K562 (cell line): ENCODE measurements around the gene TMEM63A. TPM values are rescaled to one million over a fixed set of nuclear protein-coding genes. Genes with fewer than 3 reads are reported as not detected.

Experiments used
- ATAC-seq: fragments of 200-7000 bp; cut with Tn5 transposase; 3 replicates; pipeline ENCODE4 v1.9.1; 2020; ENCODE audit warnings: moderate library complexity
- BruUV-seq: library from RNA; stranded (reverse); fragments of 400-500 nt; replicated peaks from 2 replicates; lab custom pipeline; 2021; lab: Mats Ljungman, UMichigan
- CTCF ChIA-PET: fragments of 300-600 bp; formaldehyde crosslinking; extraction: SDS; loops from one replicate; lab custom pipeline; 2021; ENCODE audit warnings: low intra/inter-chr PET ratio; lab: Yijun Ruan, JAX
- POLR2A ChIA-PET: fragments of 300-600, 350-650 bp; sonication (Branson Sonifier 250); formaldehyde crosslinking; extraction: SDS; loops from one replicate; lab custom pipeline; 2021; ENCODE audit warnings: antibody characterized with exemption, inconsistent platforms; lab: Yijun Ruan, JAX
- DNase-seq, 4 experiments: peaks; one replicate each; pipeline versions ENCODE4 v3.0.0 to v3.0.0-alpha.2; 2011 to 2018; ENCODE audit warnings: low spot score in 3 of 4, mixed read lengths in 3 of 4; ENCODE audit errors: extremely low read depth in 1 of 4
- FAIRE-seq: peaks from 2 replicates; lab custom pipeline; 2011; peaks lifted over from hg19 to GRCh38; lab: Jason Lieb, UNC
- H2AFZ ChIP-seq: 2 replicates; pipeline ENCODE4 v1.6.0; 2011; ENCODE audit warnings: low read depth, low read length, control low read depth, inconsistent platforms
- H3K27ac ChIP-seq: fragments of 200-600 bp; 3 replicates; pipeline ENCODE4 v1.8.0; 2011; ENCODE audit warnings: low read depth, mild to moderate bottlenecking, control low read depth, inconsistent platforms, low read length, moderate library complexity, mixed read lengths; ENCODE audit errors: extremely low read depth
- H3K27me3 ChIP-seq, 2 experiments: fragments of 300-600 bp in 1 of 2; 2 replicates in 1 of 2; 3 replicates in 1 of 2; pipeline versions ENCODE4 v1.6.0 to v1.8.0; 2011; ENCODE audit warnings: inconsistent platforms in 2 of 2, low read length in 2 of 2, mild to moderate bottlenecking in 1 of 2, mixed read lengths in 1 of 2, moderate library complexity in 1 of 2; ENCODE audit not compliant: control insufficient read depth in 2 of 2, insufficient read depth in 2 of 2
- H3K36me3 ChIP-seq: fragments of 300-600 bp; 3 replicates; pipeline ENCODE4 v1.8.0; 2011; ENCODE audit warnings: mild to moderate bottlenecking, low read length, inconsistent platforms; ENCODE audit not compliant: control insufficient read depth, insufficient read depth
- H3K4me1 ChIP-seq, 2 experiments: fragments of 200-600 bp in 1 of 2; replicated peaks in 1 of 2; 2 replicates in 1 of 2; 3 replicates in 1 of 2; pipeline versions ENCODE4 v1.5.1 to v1.8.0; 2011; ENCODE audit warnings: inconsistent platforms in 2 of 2, low read length in 2 of 2, mild to moderate bottlenecking in 1 of 2, mixed read lengths in 1 of 2, moderate library complexity in 1 of 2; ENCODE audit not compliant: control insufficient read depth in 2 of 2, insufficient read depth in 2 of 2
- H3K4me2 ChIP-seq: 2 replicates; pipeline ENCODE4 v1.6.1; 2011; ENCODE audit warnings: low read length, control low read depth, inconsistent platforms, mixed read lengths; ENCODE audit not compliant: insufficient read depth
- H3K4me3 ChIP-seq: fragments of 200-600 bp; sonication (generic), shearing (Covaris generic); 2 replicates; pipeline ENCODE4 v1.5.1; 2016; ENCODE audit warnings: control low read depth, inconsistent platforms
- H3K79me2 ChIP-seq: fragments of 200-600 bp; 3 replicates; pipeline ENCODE4 v1.8.0; 2011; ENCODE audit warnings: low read length, inconsistent platforms; ENCODE audit not compliant: control insufficient read depth, insufficient read depth
- H3K9ac ChIP-seq, 2 experiments: 2 replicates each; pipeline versions ENCODE4 v1.6.0 to v1.6.1; 2011; ENCODE audit warnings: low read depth in 2 of 2, low read length in 2 of 2, control low read depth in 1 of 2, inconsistent platforms in 1 of 2, mild to moderate bottlenecking in 1 of 2, mixed read lengths in 1 of 2; ENCODE audit not compliant: insufficient read depth in 1 of 2
- H3K9me1 ChIP-seq: one replicate; pipeline ENCODE4 v1.6.0; 2011; ENCODE audit warnings: inconsistent platforms, mild to moderate bottlenecking, low read length, moderate library complexity; ENCODE audit not compliant: control insufficient read depth, insufficient read depth
- H3K9me3 ChIP-seq: replicated peaks from 2 replicates; pipeline ENCODE4 v1.5.1; 2011; ENCODE audit warnings: low read depth, low read length, inconsistent platforms; ENCODE audit not compliant: control insufficient read depth, insufficient read depth
- H4K20me1 ChIP-seq: replicated peaks from 2 replicates; pipeline ENCODE4 v1.6.1; 2011; ENCODE audit warnings: low read length, inconsistent platforms, mixed read lengths; ENCODE audit not compliant: control insufficient read depth, insufficient read depth
- BCOR ChIP-seq: fragments of 450-650 bp; IDR thresholded peaks from 2 replicates; pipeline ENCODE4 v1.6.1; 2016
- HOXB6 ChIP-seq: fragments of 250-450 bp; sonication (Bioruptor Pico); IDR thresholded peaks from 2 replicates; pipeline ENCODE4 v1.5.1; 2022; ENCODE audit warnings: mild to moderate bottlenecking, borderline replicate concordance
- RBFOX2 ChIP-seq: fragments of 200-400 bp; formaldehyde crosslinking; IDR thresholded peaks from 2 replicates; pipeline ENCODE4 v1.6.1; 2017; ENCODE audit warnings: low read depth, mild to moderate bottlenecking, low read length, moderate library complexity
- SAFB ChIP-seq: fragments of 200-400 bp; formaldehyde crosslinking; IDR thresholded peaks from 2 replicates; pipeline ENCODE4 v1.6.1; 2017; ENCODE audit warnings: low read depth, low read length, borderline replicate concordance
- SMARCE1 ChIP-seq: fragments of 450-650 bp; IDR thresholded peaks from 2 replicates; pipeline ENCODE4 v1.7.1; 2016; ENCODE audit warnings: mild to moderate bottlenecking
- SNIP1 ChIP-seq: fragments of 450-650 bp; IDR thresholded peaks from 2 replicates; pipeline ENCODE4 v1.7.1; 2017; ENCODE audit warnings: low read depth, mild to moderate bottlenecking
- TRIM25 ChIP-seq: fragments of 450-650 bp; IDR thresholded peaks from 2 replicates; pipeline ENCODE4 v1.7.0; 2016; ENCODE audit warnings: borderline replicate concordance
- ZFPM2 ChIP-seq: fragments of 250-450 bp; sonication (Bioruptor Pico); IDR thresholded peaks from 2 replicates; pipeline ENCODE4 v1.5.1; 2022; ENCODE audit warnings: mild to moderate bottlenecking
- ZHX1 ChIP-seq: fragments of 150-350 bp; conservative IDR thresholded peaks from 2 replicates; pipeline ENCODE4 v1.6.1; 2014; ENCODE audit warnings: low read length
- ZNF311 ChIP-seq: fragments of 250-450 bp; sonication (Bioruptor Pico); IDR thresholded peaks from 2 replicates; pipeline ENCODE4 v1.4.0; 2020; ENCODE audit warnings: mild to moderate bottlenecking, moderate library complexity
- ZNF316 ChIP-seq: fragments of 450-650 bp; IDR thresholded peaks from 2 replicates; pipeline ENCODE4 v1.6.1; 2016
- WGBS: fragments of 100-300 bp; shearing (Covaris generic); methylation state at CpG from one replicate; pipeline ENCODE4 v1.1.6; 2016; ENCODE audit warnings: low coverage, mixed read lengths; ENCODE audit not compliant: insufficient coverage; ENCODE audit errors: missing lambda C conversion rate; 5-methylcytosine and 5-hydroxymethylcytosine counted together
- in situ Hi-C: fragments of 300-500 bp; cut with MboI; formaldehyde crosslinking; loops from 4 replicates; pipeline ENCODE4 v1.15.0; 2018; ENCODE audit warnings: inconsistent platforms, mixed read lengths
- intact Hi-C: fragments of 100-400 bp; cut with micrococcal nuclease; formaldehyde crosslinking; loops from 2 replicates; pipeline ENCODE4 v1.14.2; 2022
- polyA plus RNA-seq, 8 experiments: library from polyadenylated mRNA; depleted of rRNA in 4 of 8; stranded (reverse) in 5 of 8; unstranded in 3 of 8; fragments of >200 nt; fragmentation: Nextera tagmentation in 2 of 8; fragmentation: Illumina TruSeq in 1 of 8; extraction: Ambion mirVana in 2 of 8; extraction: Trizol in 1 of 8; gene quantifications; 2 replicates each; pipeline versions ENCODE4 v1.2.1 to v1.2.3, GENCODE V29; 2011 to 2014; ENCODE audit warnings: inconsistent platforms in 1 of 8, missing spikeins in 1 of 8
- total RNA-seq, 7 experiments: library from RNA; depleted of rRNA in 6 of 7; stranded (reverse); fragments of >200 nt in 6 of 7; fragmentation: Illumina TruSeq in 2 of 7; extraction: Trizol in 2 of 7; gene quantifications; 2 replicates each; pipeline versions ENCODE4 v1.2.1 to v1.2.3, GENCODE V29; 2011 to 2021; ENCODE audit warnings: low replicate concordance in 1 of 7

TMEM63A gene
- total and polyA plus RNA-seq, 9 of the 15 experiments (the other 6 are each of a cell fraction or from before 2014, with no cell fraction given): 2.0 to 54.6 (median 17.5) TPM

- no peak overlapping the region for H2AFZ ChIP-seq
- POLR2A ChIA-PET: interaction anchor here (0.5 to 0.7 kb wide), 2 partner anchors 21 to 31 kb away, joined by 3 to 4 read pairs; no protein-coding TSS in a partner anchor
- no TSS peak for BruUV-seq
- no peaks in the 10 kb centered on the region for H3K79me2 ChIP-seq
- no peaks in the 10 kb centered on the region for H3K9me1 ChIP-seq
- no peaks in the 10 kb centered on the region for H3K4me1 ChIP-seq
- no peak for FAIRE-seq
- TF ChIP-seq ZNF311 (CRISPR knock-in tag) (no peak), RBFOX2 (no peak), ZNF316 (peak; percentile 26; the same call in 1 of the 2 replicates), ZFPM2 (no peak)
- TF ChIP-seq, all 486 proteins: peak for 1
- in situ Hi-C loops: no loop called here
- WGBS: 90% methylated on average over 10 of the region's 10 CpGs
- ATAC-seq (peak; percentile 29; the same call in 2 of the 3 replicates), DNase-seq (peak in 2 of 4 experiments; percentile 46 to 47)
- no peak overlapping the region for H3K9ac ChIP-seq
- intact Hi-C loops: no loop called here
- no peak overlapping the region for H3K27ac ChIP-seq
- CTCF ChIA-PET: interaction anchor here (0.6 kb wide), 1 partner anchor 90 kb away, joined by 3 read pairs; no protein-coding TSS in a partner anchor
- no peak overlapping the region for H3K4me2 ChIP-seq
- no peak overlapping the region for H3K4me3 ChIP-seq
- H3K27me3 ChIP-seq: no peaks in the 10 kb centered on the region
- no peaks in the 10 kb centered on the region for H4K20me1 ChIP-seq
- peaks cover 83% of the 10 kb centered on the region for H3K36me3 ChIP-seq
- no peaks in the 10 kb centered on the region for H3K9me3 ChIP-seq
Observed at GRCh38 chr1:225855503-225856300, 26.5 kb downstream of the TMEM63A start.

DNA sequence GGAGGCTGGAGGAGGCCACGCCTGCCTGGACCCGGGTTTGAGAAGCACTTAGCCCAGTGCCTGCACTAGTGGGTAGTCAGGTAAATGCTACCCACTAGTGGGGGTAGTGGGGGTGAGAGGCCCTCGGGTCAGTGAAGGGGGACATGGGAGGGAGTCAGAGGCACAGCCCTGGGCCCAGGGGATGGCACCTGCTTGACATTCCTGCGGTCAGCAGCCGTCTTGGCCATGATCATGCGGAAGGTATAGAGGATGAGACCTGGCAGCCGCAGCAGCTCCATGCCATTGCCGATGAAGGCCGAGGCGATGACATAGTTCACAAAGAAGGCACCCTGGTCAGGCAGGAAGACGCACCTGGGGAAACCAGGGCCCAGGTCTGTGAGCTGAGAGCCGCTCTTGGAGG is 28.7 kb downstream of the TMEM63A start:
- ATAC-seq: no peak
- FAIRE-seq: no peak
- CTCF ChIA-PET: no interaction called here
- WGBS: 90% methylated on average over 12 of the region's 12 CpGs
- POLR2A ChIA-PET: interaction anchor here (1.2 to 1.8 kb wide), 3 partner anchors 8 to 17 kb away, joined by 3 to 6 read pairs (median 3); no protein-coding TSS in a partner anchor
- peak overlapping the region in 1 of 2 experiments; percentile 2; a peak in 1 of 4 replicates for H3K9ac ChIP-seq
- H3K4me3 ChIP-seq: no peak overlapping the region
- intact Hi-C loops (no loop called here), in situ Hi-C loops (no loop called here)
- no peaks in the 10 kb centered on the region for H3K9me1 ChIP-seq
- DNase-seq: no peak
- H3K4me2 ChIP-seq: no peak overlapping the region
- peaks cover 72% of the 10 kb centered on the region for H3K36me3 ChIP-seq
- no peaks in the 10 kb centered on the region for H3K9me3 ChIP-seq
- H4K20me1 ChIP-seq: no peaks in the 10 kb centered on the region
- no peak overlapping the region for H2AFZ ChIP-seq
- H3K27me3 ChIP-seq: no peaks in the 10 kb centered on the region
- BruUV-seq: no TSS peak
- no peak overlapping the region for H3K27ac ChIP-seq
- no peaks in the 10 kb centered on the region for H3K79me2 ChIP-seq
- H3K4me1 ChIP-seq: peaks cover 6 to 15% of the 10 kb centered on the region in 2 experiments; a peak in 3 of 5 replicates
- no peak for TF ChIP-seq BCOR
- TF ChIP-seq ZHX1: no peak
- no peak for TF ChIP-seq SNIP1
- no peak for TF ChIP-seq TRIM25
- no peak for TF ChIP-seq HOXB6
- TF ChIP-seq SAFB: no peak
- no peak for TF ChIP-seq SMARCE1
